ENCODE data around the gene MDGA2.

Gene MDGA2

GRCh38 chr14:47020500-47020899 is 654.9 kb downstream of the MDGA2 start:
- no peak for TF ChIP-seq CTCF (conservative IDR thresholded peaks at IDR 0.05)
- no peak overlapping the region for H3K27ac ChIP-seq

DNA sequence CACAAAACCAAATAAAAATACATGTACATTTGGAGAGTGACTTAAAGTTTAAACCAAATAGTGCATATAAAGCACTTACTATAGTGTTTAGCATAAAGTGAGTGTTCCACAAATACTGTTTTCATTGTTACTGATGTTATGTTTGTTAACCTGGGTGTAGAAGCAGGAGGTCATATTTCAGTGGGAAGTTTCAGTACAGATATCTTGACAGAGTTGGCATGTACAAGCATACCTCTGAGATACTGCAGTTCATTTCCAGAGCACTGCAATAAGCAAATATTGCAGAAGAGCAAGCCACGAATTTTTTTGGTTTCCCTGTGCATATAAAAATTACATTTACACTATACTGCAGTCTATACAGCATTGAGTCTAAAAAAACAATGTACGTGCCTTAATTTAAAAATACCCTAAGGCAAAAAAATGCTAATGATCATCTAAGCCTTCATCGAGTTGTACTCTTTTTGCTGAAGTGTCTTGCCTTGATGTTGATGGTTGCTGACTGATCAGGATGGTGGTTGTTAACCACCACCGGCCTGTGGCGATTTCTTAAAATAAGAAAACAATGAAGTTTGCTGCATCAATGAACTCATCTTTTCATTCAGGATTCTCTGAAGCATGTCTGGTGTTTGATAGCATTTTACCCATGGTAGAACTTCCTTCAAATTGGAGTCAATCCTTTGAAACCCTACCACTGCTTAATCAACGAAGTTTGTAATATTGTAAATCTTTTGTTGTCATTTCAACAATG is 662.7 kb downstream of the MDGA2 start:
- no peak for TF ChIP-seq CTCF (conservative IDR thresholded peaks at IDR 0.05)
- no peak overlapping the region for H3K27ac ChIP-seq

DNA sequence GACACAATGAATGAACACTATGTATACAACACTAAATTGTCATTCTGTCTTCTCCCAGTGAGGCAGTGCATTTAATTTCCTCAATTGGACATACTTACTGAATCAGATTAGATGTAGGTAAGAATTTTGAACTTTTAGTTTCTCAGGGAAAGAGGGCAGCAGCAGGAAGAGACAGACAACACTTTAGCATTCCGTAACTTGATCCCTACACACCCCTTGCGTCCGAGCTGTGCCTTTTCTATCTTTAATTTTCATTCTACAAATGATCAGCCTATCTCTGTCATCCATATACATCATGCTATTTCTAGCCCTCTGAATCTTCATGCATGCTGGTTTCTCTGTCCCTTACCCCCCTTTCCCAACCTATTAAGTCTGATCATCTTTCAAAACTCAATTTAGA is 665.8 kb downstream of the MDGA2 start:
- no peak for TF ChIP-seq CTCF (conservative IDR thresholded peaks at IDR 0.05)
- H3K27ac ChIP-seq, result no peak overlapping the region

DNA sequence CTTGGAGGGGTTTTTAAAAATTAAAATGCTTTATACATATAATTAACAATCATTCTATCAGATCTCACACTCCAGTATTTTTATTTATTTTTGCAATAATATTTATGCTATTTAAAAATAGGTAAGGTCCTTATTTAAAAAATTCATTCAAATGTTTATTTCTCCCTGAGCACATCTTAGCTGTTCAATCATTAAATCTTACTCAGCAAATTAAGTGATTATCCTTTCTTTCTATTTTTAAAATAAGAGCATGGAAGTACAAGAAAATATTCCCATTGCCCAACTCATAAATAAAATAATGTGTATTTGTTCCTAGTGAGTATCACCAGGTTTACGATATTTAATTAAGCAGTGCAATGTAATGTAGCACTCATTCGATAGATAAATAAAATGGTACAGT is 666.7 kb downstream of the MDGA2 start:
- no peak for TF ChIP-seq CTCF (conservative IDR thresholded peaks at IDR 0.05)
- H3K27ac ChIP-seq, result no peak overlapping the region

GRCh38 chr14:46999661-47000060 is 675.7 kb downstream of the MDGA2 start:
- H3K27ac ChIP-seq, result no peak overlapping the region
- TF ChIP-seq CTCF (conservative IDR thresholded peaks at IDR 0.05), result no peak

DNA sequence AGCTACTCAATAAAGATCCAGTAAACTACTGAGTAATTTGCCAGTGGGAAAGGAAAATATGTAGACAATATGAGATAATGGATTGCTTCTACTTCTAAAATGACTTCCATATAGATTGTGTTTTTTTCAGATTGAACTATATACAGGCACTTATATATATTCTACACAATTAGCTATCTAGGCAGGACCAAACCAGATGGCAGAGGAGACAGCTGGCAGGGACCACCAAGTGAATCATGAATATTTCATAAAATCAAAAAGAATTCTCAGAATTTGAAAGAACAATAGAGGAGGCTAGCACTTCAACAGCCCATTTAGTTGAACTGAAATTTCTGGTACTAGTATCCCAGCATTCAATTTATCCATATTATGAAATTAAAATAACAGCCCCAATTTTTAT is 685.8 kb downstream of the MDGA2 start:
- TF ChIP-seq CTCF (conservative IDR thresholded peaks at IDR 0.05), result no peak
- no peak overlapping the region for H3K27ac ChIP-seq

- no peak overlapping the region for H3K27ac ChIP-seq
- no peak for TF ChIP-seq CTCF (conservative IDR thresholded peaks at IDR 0.05)
Observed at GRCh38 chr14:46988312-46988711, 687.1 kb downstream of the MDGA2 start.

Measured in VCaP (cell line).